ENCODE data around the gene ARMH2.

The ARMH2 gene

GRCh38 chr6:24798740-24799540, at the start of gene ARMH2:
TSS of gene ARMH2 (minus strand) at chr6:24798917. CDS start at chr6:24798857, 60 bp downstream.
- no peak for DNase-seq (ENCODE audit: low read depth)

GRCh38 chr6:24848461-24848860, 49.7 kb upstream of the ARMH2 start:
- DNase-seq (ENCODE audit: low read depth): no peak

GRCh38 chr6:24847402-24847801, 48.7 kb upstream of the ARMH2 start:
- DNase-seq (ENCODE audit: low read depth): no peak

GRCh38 chr6:24845578-24845977, 46.9 kb upstream of the ARMH2 start:
- DNase-seq (ENCODE audit: low read depth): no peak

- no peak for DNase-seq (ENCODE audit: low read depth)
These were observed 46.2 kb upstream of the ARMH2 start for GRCh38 chr6:24844903-24845302.

- DNase-seq (ENCODE audit: low read depth): no peak
These were observed 45.3 kb upstream of the ARMH2 start for GRCh38 chr6:24844061-24844460.

- no peak for DNase-seq (ENCODE audit: low read depth)
These were observed 41.5 kb upstream of the ARMH2 start for GRCh38 chr6:24840187-24840586.

GRCh38 chr6:24838994-24839393, 40.3 kb upstream of the ARMH2 start:
- DNase-seq (ENCODE audit: low read depth): no peak

- DNase-seq (ENCODE audit: low read depth): no peak
These were observed 39.4 kb upstream of the ARMH2 start for GRCh38 chr6:24838081-24838480.

- DNase-seq (ENCODE audit: low read depth): no peak
These were observed 37.4 kb upstream of the ARMH2 start for GRCh38 chr6:24836109-24836508.

- DNase-seq (ENCODE audit: low read depth): no peak
These were observed 35.1 kb upstream of the ARMH2 start for GRCh38 chr6:24833711-24834386.

GRCh38 chr6:24832794-24833193, 34.1 kb upstream of the ARMH2 start:
- no peak for DNase-seq (ENCODE audit: low read depth)

- no peak for DNase-seq (ENCODE audit: low read depth)
These were observed 33.3 kb upstream of the ARMH2 start for GRCh38 chr6:24831771-24832716.

- DNase-seq (ENCODE audit: low read depth): no peak
These were observed 30.9 kb upstream of the ARMH2 start for GRCh38 chr6:24829657-24830056.

- DNase-seq (ENCODE audit: low read depth): no peak
These were observed 29.3 kb upstream of the ARMH2 start for GRCh38 chr6:24827970-24828369.

- no peak for DNase-seq (ENCODE audit: low read depth)
These were observed 28.4 kb upstream of the ARMH2 start for GRCh38 chr6:24827162-24827561.

GRCh38 chr6:24825130-24825630, 26.5 kb upstream of the ARMH2 start:
- no peak for DNase-seq (ENCODE audit: low read depth)

- no peak for DNase-seq (ENCODE audit: low read depth)
These were observed 25.6 kb upstream of the ARMH2 start for GRCh38 chr6:24824142-24824938.

GRCh38 chr6:24823185-24823584, 24.5 kb upstream of the ARMH2 start:
- no peak for DNase-seq (ENCODE audit: low read depth)

- DNase-seq (ENCODE audit: low read depth): no peak
These were observed 24.0 kb upstream of the ARMH2 start for GRCh38 chr6:24822696-24823095.

GRCh38 chr6:24821860-24822444, 23.2 kb upstream of the ARMH2 start:
- no peak for DNase-seq (ENCODE audit: low read depth)
